ENCODE data around the gene IQCN.

GRCh38 chr19:18310966-18311365 is 36.7 kb upstream of the IQCN start:
- no peak for TF ChIP-seq CTCF (conservative IDR thresholded peaks at IDR 0.05; ENCODE audit: low read depth, low read length)
- TF ChIP-seq POLR2A (IDR thresholded peaks at IDR 0.05; ENCODE audit: low read depth, low read length) = no peak
- TF ChIP-seq BHLHE40 (IDR thresholded peaks at IDR 0.05; ENCODE audit: low read depth, low read length) = no peak
- TF ChIP-seq RAD21 (IDR thresholded peaks at IDR 0.05; ENCODE audit: low read length) = no peak
- no peak for TF ChIP-seq USF2 (IDR thresholded peaks at IDR 0.05; ENCODE audit: low read depth, low read length)
- TF ChIP-seq MAFK (IDR thresholded peaks at IDR 0.05; ENCODE audit: low read depth, low read length) = no peak
- TF ChIP-seq MAZ (IDR thresholded peaks at IDR 0.05; ENCODE audit: borderline replicate concordance, low read depth, low read length) = no peak

Measured in IMR-90 (cell line).